HG03378 (cell line): ENCODE results near the gene NLN.
"Not testable (repeated sequence)": the region's sequence is repeated elsewhere in the genome, so short reads cannot be mapped to it uniquely, and the experiment has no call there.

Experiments
- ATAC-seq: cut with Tn5 transposase; IDR thresholded peaks from one replicate; pipeline ENCODE4 v1.9.1; 2021; ENCODE audit warnings: mild to moderate bottlenecking, moderate library complexity; ENCODE audit not compliant: unreplicated experiment

NLN gene

DNA sequence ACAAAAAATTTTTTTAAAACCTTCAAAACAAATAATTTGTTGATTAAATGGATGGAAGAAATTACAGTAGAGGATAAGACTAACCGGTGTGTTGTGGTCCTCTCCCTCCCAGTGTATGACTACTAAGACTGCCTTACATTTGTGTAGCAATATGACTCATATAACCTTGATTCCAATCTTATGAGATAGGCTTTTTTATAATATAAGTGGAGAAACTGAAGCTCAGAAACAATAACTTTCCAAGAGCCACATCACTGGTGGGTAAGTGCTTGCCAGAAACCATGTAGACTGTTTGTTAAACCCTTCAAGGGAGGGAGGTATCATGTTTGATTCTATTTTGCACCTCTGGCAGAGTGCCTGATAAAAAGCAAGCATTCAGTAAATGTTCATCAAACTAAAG, 47.5 kb downstream of the NLN start:
- ATAC-seq: no peak

DNA sequence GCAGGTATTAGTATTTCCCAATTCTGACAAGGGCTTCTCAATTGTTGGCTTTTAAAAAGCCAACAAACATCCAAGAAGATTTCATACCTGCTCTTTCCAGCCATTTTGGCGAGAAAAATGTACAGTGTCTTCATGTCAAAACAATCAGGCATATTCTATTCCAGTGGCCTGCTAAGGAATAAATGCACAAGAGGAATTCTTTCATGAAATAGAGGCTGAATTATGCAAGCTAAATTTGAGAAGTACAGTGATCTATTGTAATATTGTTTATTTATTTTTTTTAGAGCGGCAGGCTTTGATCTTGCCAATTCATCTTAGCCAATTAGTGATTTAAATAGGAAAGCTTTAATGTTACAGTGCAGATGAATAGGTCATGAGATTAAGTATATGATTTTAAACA, 49.3 kb downstream of the NLN start:
- no peak for ATAC-seq

GRCh38 chr5:65772963-65773362, 51.0 kb downstream of the NLN start:
- ATAC-seq: not testable (repeated sequence)

- no peak for ATAC-seq
Observed at GRCh38 chr5:65774346-65774745, 52.3 kb downstream of the NLN start.

DNA sequence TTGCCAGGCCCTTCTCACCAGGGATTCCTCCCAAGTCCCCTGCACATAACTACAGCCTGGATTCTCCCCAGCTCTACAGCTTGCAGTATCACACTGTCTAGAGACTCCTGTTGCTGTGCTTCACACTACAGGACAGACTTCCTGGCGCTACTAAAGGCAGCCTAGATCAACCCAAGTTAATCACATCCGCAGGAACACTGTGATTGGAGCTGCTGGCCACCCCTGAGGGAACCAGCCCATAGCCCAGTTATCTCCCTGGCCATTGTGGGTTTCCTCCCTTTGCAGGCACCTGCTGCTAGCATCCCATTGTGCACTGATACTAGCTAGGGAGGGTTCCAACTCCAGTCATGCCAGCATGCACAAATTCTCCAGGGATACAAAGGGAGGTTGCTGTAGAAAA, 53.5 kb downstream of the NLN start:
- no peak for ATAC-seq

- no peak for ATAC-seq
Observed at GRCh38 chr5:65776441-65777141, 54.6 kb downstream of the NLN start.

GRCh38 chr5:65778126-65778525, 56.1 kb downstream of the NLN start:
- ATAC-seq: no peak

DNA sequence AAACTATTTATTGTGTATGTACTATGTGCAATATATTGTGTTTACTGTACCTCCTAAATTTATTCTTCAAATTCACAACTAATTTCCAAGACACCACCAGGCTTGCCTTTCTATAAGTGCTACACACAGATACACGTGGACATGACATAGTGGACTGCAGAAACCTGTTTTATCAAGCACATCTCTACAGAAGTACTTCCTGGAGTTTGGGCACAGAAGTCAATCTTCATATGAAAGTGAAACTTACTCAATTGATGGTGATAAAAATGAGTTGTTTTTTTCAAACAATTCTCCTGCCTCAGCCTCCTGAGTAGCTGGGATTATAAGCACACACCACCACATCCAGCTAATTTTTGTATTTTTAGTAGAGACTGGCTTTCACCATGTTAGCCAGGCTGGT, 57.6 kb downstream of the NLN start:
- ATAC-seq: no peak

DNA sequence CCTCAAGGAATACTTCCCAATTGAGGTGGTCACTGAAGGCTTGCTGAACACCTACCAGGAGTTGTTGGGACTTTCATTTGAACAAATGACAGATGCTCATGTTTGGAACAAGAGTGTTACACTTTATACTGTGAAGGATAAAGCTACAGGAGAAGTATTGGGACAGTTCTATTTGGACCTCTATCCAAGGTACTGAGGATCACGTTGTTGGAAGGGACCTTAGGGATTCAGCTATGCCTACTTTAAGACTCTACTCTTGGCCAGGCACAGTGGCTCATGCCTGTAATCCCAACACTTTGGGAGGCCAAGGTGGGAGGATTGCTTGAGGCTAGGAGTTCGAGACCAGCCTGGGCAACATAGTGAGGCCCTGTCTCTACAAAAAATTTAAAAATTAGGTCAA, 66.3 kb downstream of the NLN start:
- not testable (repeated sequence) for ATAC-seq

- ATAC-seq: no peak
Observed at GRCh38 chr5:65790371-65791163, 68.6 kb downstream of the NLN start.

GRCh38 chr5:65791712-65792673, 70.0 kb downstream of the NLN start:
- ATAC-seq: no peak

GRCh38 chr5:65796269-65796668, 74.3 kb downstream of the NLN start:
- no peak for ATAC-seq

- ATAC-seq: no peak
Observed at GRCh38 chr5:65796751-65797316, 74.8 kb downstream of the NLN start.

GRCh38 chr5:65797481-65797880, 75.5 kb downstream of the NLN start:
- ATAC-seq: no peak

GRCh38 chr5:65799857-65800256, 77.9 kb downstream of the NLN start:
- no peak for ATAC-seq

DNA sequence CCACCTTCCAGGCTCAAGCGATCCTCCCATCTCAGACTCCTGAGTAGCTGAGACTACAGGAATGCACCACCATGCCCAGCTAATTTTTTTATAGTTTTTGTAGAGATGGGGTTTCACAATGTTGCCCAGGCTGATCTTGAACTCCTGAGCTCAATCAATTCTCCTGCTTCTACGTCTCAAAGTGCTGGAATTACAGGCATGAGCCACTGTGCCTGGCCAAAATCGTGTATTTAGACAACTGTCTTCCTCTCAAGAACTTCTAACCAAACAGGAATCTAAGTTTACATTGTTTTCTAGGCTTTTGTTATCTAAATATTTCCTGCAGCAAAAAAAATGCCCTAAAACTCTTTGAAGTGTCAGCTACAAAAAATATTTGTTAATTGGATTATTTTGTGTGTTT, 78.8 kb downstream of the NLN start:
- ATAC-seq: no peak

- no peak for ATAC-seq
Observed at GRCh38 chr5:65801352-65801783, 79.4 kb downstream of the NLN start.

- ATAC-seq: no peak
Observed at GRCh38 chr5:65802080-65802479, 80.1 kb downstream of the NLN start.

DNA sequence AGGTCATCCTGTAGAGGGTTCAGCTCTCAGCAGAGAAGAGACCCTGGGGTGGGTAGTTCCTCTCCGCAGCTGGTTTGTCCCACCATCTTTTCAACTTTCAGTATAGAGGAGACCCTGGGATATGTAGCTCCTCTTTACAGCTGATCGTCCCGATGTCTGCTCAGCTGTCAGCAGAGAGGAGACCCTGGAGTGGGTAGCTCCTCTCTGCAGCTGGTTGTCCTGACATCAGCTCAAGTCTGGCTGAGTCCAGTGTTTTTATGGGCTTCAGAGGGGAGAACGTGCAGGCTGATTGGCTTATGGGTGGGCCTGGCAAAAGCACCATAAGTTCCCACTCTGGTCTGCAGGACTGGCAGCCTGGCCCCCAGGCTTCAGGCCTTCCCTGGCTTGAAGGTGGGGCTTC, 80.8 kb downstream of the NLN start:
- no peak for ATAC-seq

GRCh38 chr5:65803699-65804391, 81.8 kb downstream of the NLN start:
- no peak for ATAC-seq
